ENCODE data around the gene MTCH2.

GRCh38 chr11:47593934-47594855 is 48.2 kb downstream of the MTCH2 start, which contains the start of gene C1QTNF4:
- TF ChIP-seq EZH2 (IDR thresholded peaks at IDR 0.05; ENCODE audit: borderline replicate concordance, insufficient read depth, low read depth, low read length, poor library complexity, severe bottlenecking) (peak; percentile 82), CTCF (IDR thresholded peaks at IDR 0.05) (no peak)
